Measurements from ENCODE around the gene CRYBG2.

Gene CRYBG2

DNA sequence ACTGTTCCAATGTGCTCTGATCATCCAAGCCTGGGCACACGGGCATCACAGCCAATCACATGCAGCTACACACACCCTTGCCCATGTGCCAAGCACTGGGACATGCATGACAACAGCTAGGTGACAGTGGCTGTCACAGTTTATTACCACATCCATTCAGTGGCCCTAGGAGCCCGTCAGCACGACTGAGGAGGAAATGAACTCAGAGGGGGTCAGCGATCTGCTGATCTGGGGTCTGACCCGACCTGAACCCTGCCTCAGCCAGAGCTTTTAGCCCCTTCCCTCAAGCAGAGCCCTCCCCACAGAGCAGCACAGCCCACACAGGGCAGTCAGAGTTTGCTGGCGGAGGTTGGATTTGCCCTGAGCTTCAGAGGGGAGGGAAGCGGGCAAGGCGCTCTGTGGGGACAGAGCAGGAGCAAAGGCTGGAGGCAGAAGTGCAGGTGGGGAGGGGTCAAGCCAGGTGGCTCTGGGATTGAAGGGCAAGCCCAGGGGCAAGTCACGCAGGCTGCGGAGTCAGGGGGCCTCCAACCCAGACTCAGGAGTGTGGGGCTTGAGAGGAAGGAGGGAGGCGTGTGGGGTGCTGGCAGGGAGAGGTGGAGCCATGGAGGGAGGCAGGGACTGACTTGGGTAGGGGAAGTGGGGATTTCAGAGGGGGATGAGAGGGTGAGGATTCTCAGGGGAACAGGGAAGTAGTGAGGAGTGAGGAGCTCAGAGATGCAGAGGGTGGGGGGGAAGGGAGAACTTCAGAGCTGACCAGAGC is 63.6 kb downstream of the CRYBG2 start:
- no peak for DNase-seq

DNA sequence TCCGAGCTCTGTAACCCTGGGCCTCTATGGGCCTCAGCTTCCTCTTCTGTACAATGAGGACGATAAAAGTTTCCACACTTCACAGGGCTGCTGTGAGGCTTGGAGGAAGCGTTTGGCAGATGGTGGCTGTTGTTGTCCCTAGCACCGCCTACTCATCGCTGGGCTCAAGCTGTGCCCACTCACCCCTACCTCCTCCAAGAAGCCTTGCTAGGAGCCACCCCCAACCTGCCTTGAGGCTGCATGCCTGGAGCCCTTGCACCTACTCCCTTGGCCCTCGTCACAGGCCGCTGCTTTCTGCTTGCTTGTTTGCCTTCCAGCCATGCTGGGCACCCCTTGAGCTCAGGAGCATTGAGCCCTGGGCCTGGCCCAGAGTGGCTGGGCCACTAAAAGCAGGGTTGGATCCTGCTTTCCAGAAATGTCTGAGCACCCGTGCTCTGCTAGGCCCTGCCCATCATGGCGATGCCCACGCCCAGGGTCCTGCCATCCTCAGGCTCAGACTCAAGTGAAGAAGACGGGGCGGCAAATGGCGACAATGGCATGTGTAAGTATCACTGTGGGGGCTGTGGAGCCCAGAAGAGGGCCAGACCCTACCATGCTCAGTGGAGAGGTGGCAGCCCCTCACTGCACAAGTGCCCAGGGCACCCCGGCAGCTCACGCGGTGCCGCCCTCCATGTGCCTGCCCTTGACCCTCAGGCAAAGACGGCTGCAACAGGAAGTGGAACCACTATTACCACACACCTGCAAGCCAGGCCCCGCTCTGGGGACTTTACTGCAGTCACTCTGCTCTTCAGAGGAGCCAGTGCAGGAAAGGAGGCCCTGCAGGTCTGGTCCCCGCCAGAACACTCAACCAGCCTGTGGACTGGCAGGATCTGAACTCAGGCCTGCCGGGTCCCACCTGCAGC is 64.5 kb downstream of the CRYBG2 start:
- peak; percentile 57 to 85 for DNase-seq

DNA sequence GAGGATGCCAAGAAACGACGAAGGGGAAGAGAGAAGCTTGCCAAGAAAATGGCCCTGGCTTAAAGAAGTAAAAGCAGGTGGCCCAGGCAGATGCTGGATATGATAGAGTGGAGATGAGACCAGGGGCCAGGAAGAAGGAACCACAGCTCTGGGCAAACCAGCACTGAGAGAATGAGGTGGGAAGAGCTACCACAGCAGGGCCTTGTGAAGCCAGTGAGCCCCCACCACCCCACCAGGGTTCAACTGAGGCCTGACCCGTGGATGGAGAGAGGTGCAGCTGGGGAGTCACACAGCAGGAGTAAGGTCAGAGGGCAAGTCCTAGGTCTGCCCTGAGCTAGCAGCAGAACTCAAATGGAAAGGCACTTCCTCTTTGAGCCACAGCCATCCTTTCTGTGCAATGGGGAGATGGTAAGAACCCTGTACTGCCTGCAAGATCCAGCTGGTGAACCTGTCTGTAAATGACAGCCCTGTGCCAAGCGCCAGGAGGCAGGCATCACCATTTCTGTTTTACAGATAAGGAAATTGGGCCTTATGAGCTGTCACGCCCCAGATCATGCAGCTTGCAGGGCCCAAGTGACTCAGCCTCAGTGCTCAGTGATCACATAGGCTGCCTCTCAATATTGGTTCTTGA is 65.5 kb downstream of the CRYBG2 start:
- peak in 1 of 2 experiments; percentile 39 for DNase-seq

DNA sequence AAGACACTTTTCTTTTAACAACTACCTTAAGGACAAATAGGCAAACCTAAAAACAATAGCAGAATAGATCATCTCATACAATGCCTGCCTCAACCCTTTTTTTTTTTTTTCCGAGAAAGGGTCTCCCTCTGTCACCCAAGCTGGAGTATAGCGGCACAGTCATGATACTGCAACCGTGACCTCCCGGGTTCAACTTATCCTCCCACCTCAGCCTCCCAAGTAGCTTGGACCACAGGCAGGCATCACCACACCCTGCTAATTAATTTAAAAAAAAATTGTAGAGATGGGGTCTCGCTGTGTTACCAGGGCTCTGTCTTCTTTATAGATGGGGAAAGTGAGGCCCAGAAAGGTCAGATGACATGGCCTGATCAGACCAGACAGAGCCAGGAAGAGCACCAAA is 66.1 kb downstream of the CRYBG2 start:
- no peak for DNase-seq

DNA sequence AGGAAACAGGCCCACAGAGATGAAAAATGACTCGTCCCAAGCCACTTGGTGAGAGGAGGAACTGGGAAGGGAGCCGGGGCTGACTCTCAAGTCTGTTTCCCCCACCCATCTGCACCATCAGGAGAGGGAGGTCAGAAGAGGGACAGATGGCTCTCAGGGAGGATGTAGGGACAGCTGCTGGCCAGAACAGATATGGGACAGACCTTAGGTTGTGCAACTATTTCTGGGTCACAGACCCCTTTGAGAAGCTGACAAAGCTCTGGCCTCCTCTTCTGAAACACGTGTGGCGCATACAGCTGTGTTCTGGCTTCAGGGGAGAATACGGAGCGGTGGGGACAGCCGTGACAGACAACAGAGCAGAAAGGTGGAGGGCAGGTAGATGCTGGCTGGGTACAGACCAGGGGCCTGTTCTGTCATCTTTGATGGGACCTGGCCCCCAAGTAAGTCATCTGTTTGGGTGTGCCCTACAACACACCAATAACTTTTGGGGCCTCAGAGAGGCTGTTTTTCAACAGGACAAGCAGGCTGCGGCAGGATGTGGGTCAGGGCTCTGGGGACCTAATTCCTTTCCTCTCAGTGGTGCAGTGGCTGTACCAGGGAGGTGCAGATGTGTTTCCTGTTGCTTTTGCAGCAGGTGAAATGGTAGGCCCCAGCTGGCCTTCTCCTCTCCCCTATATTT is 66.8 kb downstream of the CRYBG2 start:
- DNase-seq, result peak; percentile 74 to 88

DNA sequence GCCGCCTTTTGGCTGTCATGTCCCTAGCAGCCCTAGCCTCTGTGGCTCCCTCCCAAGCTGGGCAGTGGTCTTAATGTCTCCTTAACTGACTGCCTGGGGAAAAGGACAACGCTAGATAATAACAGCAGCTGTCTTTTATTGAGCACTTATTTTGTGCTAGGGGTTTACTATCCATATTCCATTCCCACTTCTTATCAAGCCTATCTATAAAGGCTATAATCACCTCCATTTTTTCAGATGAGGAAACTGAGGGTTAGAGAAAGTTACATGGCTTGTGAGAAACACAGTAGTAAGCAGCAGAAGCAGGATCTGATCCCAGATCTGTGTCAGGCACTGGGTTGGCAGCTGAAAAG is 67.9 kb downstream of the CRYBG2 start:
- no peak for DNase-seq

DNA sequence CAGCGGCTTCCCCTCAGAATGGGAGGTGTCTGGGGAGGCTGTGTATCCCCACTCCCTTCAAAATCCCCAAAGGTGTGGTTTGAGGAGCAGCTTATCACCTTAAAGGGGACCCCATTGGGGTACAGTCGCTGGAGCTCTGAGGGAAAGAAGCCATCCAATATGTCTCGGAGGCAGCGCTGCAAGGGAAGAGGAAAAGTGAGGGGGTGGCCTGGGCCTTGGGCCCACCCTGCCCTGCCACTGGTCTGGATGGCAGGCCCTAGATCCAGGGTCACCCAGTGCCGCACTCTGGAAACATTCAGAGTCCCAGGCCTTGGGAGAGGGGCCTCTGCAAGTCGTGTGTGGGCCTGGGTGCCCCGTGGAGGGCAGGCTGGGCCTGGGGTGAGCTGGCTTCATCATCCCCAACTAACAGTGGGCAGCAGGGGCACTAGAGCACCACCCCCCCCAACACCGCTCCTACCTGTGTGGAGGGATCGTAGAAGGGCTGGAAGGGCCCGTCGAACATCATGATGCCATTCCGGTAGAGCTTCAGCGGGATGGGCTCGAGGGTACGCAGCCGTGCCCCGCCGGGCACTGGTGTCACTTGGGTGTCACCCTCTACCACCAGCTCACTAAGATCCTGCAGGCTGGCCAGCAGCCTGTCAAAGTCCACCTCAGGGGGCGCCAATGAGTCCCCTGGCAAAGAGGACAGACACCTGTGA is 68.4 kb downstream of the CRYBG2 start:
- peak in 1 of 2 experiments; percentile 47 for DNase-seq

DNA sequence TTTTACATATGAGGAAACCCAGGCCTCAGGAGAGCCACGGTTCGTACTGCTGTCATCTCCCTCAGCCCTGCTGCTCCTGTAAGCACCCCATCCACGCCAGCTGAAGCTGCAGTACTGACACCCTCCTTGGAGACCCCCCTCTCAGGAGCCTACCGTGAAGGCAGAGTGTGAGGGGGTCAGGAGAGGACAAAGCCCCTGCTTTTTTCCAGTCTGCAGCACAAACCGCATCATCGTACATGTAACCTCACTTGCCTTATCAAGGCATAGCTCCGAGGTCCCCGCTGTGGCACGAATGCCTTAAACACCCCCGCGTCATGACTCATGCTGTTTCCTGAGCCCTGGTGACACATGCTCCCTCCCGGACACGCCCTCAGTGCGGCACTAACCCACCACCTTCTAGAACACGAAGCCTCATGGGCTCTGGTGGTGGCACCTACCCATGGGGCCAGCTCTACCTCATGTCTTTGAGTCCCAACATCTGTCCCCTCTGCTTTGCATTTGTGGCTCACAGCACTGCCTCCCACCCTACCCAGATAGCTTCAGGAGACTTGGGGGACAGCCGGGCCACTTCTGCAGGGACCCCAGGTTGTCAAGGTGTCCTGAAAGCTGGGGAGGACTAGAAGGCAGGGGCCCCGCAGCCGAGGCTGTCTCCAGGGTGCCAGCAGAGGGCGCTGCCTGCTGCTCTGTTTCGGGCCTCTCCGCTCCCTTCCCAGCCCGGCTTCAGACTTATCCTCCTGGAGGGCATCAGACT is 69.2 kb downstream of the CRYBG2 start:
- DNase-seq, result peak; percentile 12 to 50

DNA sequence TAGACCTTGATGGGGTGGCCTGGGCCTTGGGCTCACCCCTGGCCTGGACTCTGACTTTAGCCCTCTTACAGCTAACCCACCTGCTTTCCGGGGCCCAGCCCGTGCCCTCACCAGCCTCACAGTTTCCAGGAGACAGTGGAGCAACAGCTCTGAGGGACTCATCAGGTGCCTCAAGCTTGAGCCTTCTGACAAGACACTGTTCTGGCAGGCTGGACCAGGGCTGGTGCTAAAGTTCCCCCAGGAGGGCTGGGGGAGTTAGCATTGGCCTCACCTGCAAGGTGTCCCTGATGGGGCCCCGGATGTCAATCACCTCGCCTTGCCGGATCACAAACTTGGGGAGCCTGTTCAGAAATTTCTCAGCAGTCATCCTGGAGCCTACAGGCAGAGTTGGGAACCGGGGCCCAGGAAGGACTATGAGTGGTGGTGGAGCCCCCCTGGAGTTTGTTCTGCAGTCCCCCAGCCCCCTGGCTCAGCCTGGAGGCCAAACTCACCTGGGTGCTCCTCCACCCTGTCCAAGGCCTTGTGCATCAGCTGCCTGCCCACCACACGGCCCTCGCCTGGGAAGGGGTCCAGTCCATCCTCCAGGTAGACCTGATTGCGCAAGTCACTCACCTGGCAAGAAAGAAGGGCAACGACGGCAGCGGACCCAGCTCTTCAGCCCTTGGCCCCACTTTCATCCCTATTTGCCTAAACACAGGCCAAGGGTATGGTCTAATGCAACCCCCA is 69.9 kb downstream of the CRYBG2 start:
- DNase-seq, result no peak

DNA sequence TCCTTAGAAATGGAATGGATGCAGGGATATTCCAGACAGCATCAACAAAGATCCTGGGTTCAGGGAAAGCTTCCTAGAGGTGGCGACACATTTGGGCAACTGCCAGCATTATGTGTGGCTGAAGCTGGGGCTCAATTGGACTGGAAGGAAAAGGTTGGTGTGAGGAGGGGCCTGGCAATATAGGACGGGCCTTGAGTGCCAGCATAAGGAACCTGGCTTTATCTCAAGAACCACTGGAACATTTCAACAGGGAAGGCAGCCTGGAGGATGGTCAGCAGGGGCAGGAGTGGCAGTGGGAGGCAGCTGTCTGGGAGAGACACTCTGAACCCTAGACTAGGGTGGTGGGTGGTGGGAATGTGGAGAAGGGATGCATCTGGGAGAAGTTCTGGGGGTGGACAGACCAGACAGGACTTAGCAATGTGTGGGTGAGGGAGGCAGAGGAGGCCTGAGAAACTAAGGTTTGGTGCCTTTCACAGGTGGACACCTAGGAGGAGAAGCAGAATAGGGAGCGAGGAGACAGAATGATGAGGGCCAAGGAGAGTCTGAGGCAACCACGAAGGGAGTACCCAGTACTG is 70.6 kb downstream of the CRYBG2 start:
- DNase-seq, result no peak

DNA sequence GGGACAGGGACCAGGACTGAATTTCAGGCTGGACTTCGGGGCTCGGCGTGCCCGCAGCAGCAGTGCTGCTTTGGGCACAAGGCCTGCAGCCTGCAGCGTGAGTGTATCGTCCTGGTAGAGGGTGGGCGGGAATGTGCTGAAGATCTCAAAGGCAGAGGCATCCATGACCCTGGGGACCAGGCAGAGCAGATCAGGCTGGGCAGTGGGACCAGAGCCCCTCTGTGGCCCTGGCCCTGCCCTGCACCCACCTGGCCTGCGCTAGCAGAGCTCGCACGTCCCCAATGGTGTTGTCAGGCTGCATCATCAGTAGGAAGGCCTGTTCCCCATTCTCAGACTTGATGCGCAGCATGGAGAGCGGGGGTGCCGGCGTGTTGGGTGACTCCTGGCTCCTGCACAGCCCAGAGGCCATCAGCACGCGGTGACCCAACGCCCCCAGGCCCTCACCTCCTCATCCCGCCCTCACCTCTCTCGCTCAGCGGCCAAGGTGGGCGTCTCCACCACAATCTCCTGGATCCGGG is 71.5 kb downstream of the CRYBG2 start:
- peak in 1 of 2 experiments; percentile 28 for DNase-seq

DNA sequence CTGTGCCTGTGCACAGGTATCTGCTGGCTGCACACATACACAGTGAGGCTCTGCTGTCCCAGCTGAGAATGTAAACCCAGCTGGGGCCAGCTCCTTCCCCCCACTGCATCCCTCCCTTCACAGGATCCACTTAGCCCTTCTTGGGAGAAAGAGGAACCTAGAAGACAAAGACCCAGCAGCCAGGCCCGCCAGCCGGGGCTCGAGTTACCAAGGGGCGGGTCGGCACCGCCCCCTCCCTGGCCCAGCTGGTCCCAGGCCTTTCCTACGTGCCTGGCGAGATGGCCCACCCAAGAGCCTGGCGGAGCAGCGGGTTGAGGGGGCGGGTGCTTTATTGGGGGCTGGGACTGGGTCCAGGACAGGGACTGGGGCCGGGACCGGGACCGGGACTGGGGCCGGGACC is 72.0 kb downstream of the CRYBG2 start:
- peak; percentile 46 to 80 for DNase-seq

DNA sequence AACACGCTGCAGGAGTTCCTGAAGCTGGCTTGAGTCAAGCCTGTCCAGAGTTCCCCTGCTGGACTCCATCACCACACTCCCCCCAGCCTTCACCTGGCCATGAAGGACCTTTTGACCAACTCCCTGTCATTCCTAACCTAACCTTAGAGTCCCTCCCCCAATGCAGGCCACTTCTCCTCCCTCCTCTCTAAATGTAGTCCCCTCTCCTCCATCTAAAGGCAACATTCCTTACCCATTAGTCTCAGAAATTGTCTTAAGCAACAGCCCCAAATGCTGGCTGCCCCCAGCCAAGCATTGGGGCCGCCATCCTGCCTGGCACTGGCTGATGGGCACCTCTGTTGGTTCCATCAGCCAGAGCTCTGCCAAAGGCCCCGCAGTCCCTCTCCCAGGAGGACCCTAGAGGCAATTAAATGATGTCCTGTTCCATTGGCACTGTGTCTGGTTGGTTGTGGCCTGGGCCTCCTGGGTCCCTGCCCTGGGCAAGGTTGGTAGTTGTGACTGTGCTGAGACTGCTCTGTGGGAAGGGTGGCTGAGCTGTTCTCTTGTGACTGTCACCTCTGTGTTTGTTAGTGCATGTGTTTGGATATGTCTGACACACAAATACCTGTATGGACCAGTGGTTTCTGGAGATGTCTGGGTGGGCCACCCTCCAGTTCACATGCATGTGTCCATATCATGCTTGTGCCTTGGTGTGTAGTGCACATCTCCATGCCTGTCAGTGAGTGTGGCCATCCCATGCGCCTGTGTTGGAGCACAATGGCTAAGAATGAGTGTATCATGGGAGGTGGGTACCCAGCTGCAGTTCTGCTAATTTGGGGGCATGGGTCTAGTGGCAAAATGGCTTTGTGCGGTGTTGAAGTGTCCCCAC is 72.6 kb downstream of the CRYBG2 start:
- DNase-seq, result no peak

DNA sequence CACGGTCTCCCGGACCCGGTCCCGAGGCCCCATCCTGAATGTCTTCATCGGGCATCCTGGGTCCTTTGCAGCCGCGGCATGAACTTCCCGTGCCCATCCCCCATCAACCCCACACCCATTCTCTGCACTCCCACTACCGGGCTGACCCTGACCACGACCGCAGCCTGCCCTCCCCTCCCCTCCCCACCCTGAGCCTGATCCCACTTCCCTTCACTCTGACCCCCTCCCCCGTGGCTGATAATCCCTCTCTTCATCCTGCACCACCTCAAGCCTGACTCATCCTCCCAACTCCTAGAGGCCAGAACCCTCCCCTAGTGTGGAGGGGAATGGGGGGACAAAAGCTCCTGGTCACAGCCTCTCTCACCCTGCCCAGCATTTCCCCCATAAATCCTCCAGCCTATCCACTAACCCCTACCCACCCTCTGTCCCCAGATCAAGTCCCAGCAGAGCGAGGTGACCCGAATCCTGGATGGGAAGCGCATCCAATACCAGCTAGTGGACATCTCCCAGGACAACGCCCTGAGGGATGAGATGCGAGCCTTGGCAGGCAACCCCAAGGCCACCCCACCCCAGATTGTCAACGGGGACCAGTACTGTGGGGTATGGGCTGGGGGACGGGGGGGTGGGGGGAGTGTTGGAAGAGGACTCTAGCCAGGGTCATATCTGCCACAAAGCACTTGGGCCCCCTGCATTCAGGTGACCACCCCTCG is 73.4 kb downstream of the CRYBG2 start:
- DNase-seq, result peak in 1 of 2 experiments; percentile 34

DNA sequence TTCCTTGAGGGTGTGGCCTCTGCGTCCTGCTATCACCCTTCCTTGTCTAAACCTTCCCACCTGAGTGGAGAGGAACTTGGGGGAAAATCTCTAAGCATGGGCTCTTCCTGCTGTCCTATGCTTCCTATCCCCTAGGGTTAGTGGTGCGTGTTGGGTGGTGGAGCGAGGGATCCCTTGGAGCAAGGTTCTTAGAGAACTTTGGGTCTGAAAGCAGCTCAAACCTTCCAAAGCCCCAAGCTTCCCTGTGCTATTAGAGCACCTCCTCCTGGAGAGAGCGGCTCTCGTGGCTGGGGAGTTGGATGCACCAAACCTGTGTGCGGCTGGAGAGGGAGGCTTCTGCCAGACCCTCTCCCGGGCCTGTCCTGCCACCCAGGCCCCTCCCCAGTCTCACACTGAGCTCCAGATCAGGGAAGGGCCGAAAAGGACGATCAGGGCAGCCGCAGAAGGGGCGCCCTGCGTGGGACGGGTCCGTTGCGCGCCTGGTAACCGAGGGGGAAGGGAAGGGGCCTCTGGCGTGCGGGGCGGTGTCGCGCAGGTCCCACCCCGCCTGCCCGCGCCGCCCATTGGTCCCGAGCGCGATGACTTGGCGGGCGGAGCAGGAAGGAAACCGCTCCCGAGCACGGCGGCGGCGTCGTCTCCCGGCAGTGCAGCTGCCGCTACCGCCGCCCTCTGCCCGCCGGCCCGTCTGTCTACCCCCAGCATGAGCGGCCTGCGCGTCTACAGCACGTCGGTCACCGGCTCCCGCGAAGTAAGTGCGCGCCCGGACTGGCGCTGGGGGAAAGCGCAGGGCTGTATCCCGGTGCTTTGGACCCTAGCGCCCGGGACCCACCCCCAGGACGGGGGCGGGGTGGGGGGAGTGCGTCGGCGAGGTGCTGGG is 74.2 kb downstream of the CRYBG2 start, which contains the start of gene SH3BGRL3:
TSS of gene SH3BGRL3 (plus strand) at position 631 of the 877 bp plus-strand sequence. CDS start at position 701, 70 bp downstream.
- DNase-seq, result peak; percentile 74 to 83

DNA sequence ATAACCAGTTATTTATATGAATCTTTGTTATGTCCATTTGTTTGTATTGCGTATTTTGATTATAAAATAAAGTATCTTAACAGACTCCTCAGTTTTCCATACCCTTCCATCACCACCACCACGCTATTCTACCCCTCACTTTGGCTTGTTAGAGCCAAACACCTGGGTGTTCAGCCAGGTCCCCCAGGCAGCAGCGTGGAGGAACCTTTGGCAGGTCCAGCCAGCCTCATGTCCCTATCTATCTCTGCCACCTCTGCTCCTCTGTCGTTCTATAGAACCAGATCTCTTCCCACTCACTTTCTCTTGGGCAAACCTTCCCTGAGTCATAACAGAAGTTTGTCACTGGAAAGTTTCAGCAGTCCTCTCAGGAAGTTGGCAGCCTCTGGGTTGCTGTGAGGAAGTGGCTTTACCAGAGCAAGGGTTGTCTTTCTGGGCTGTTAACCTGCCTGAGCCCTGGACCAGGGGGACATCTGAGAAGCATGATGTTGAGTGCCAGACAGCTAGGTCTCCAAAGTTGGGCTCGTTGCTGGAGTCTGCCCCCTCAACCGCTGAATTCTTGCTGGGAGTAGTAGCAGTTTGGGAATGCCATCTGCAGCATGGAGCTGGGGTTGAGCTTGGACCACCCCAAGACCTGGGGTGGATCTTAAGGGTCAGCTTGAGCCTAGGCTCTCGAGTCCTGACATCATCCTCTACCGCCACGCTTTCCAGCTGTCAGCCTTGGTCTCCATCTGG is 75.0 kb downstream of the CRYBG2 start:
- peak; percentile 82 to 91 for DNase-seq

DNA sequence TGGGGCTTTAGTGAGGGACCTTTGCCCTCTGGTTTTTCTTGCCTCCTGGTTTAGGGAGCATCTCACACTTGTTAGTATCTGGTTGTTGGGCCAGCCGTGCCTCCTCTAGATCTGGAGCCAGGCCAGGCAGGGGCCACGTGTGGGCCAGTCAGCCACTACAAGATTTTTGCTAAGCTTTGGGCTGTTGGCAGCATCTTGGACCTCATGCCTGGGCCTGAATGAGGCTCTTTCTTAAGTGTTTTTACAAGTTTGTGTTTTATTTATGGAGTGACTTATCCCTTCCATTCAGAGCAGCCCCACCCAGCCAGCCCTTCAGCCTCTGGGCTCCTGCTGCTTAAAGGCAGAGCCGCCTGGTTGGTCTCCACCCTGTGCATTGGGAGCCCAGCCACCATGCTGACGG is 75.6 kb downstream of the CRYBG2 start:
- no peak for DNase-seq
